AG04450 (cell line): ENCODE data around the gene TAF1D. TPM values are rescaled to one million over a fixed set of nuclear protein-coding genes. Genes with fewer than 3 reads are reported as not detected.
A peak's percentile ranks its signal among the peaks of the same experiment; 100 is the strongest.

ENCODE experiments used
- CTCF ChIA-PET: fragments of 300-600, 350-600 bp; formaldehyde crosslinking; extraction: SDS; loops from one replicate; lab custom pipeline; 2022; ENCODE audit warnings: antibody characterized with exemption, inconsistent platforms; lab: Charles Lee
- POLR2A ChIA-PET: fragments of 350-600 bp; formaldehyde crosslinking; extraction: SDS; loops from one replicate; lab custom pipeline; 2021; ENCODE audit warnings: antibody characterized with exemption, inconsistent platforms; lab: Yijun Ruan, JAX
- DNase-seq: peaks from one replicate; pipeline ENCODE4 v3.0.0-alpha.2; 2011; ENCODE audit warnings: low read depth, low spot score
- H3K27ac ChIP-seq: one replicate; pipeline ENCODE4 v1.5.1; 2012; ENCODE audit warnings: low read depth, low read length, control low read depth
- H3K27me3 ChIP-seq: one replicate; pipeline ENCODE4 v1.6.0; 2012; ENCODE audit warnings: low read length; ENCODE audit not compliant: control insufficient read depth, insufficient read depth
- H3K4me3 ChIP-seq: 2 replicates; pipeline ENCODE4 v1.5.1; 2011; ENCODE audit warnings: mild to moderate bottlenecking, low read depth, low read length, control low read depth
- H3K9me3 ChIP-seq: 2 replicates; pipeline ENCODE4 v1.5.1; 2012; ENCODE audit warnings: low read length; ENCODE audit not compliant: control insufficient read depth, insufficient read depth
- polyA plus RNA-seq: library from polyadenylated mRNA; depleted of rRNA; stranded (reverse); fragments of >200 nt; gene quantifications from 2 replicates; pipeline ENCODE4 v1.2.3, GENCODE V29; 2011
- TF ChIP-seq, protein P1 (sequence below): IDR thresholded peaks from 2 replicates; pipeline ENCODE4 v1.5.1; 2011; ENCODE audit warnings: low read depth, low read length, control low read depth, inconsistent platforms

Gene TAF1D
- polyA plus RNA-seq, 1 experiment: 151 TPM

DNA sequence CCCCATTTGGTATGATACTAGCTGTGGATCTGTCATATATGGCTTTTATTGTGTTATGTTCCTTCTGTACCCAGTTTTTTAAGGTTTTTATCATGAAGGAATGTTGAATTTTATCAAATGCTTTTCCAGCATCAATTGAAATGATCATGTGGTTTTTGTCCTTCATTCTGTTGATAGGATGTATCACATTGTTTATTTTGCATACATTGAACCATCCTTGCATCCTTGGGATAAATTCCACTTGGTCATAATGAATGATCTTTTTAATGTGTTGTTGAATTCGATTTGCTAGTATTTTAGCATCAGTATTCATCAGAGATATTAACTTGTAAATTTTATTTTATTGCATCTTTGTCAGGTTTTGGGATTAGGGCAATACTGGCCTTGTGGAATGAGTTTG, 31.1 kb downstream of the TAF1D start:
- POLR2A ChIA-PET: interaction anchor here (0.6 kb wide), 1 partner anchor 30 kb away, joined by 14 read pairs; no protein-coding TSS in a partner anchor
- DNase-seq: no peak
- Histone ChIP-seq H3K9me3 (no peaks in the 10 kb centered on the region), H3K4me3 (no peak overlapping the region), H3K27me3 (no peaks in the 10 kb centered on the region), H3K27ac (no peak overlapping the region)
- TF ChIP-seq, protein P1, sequence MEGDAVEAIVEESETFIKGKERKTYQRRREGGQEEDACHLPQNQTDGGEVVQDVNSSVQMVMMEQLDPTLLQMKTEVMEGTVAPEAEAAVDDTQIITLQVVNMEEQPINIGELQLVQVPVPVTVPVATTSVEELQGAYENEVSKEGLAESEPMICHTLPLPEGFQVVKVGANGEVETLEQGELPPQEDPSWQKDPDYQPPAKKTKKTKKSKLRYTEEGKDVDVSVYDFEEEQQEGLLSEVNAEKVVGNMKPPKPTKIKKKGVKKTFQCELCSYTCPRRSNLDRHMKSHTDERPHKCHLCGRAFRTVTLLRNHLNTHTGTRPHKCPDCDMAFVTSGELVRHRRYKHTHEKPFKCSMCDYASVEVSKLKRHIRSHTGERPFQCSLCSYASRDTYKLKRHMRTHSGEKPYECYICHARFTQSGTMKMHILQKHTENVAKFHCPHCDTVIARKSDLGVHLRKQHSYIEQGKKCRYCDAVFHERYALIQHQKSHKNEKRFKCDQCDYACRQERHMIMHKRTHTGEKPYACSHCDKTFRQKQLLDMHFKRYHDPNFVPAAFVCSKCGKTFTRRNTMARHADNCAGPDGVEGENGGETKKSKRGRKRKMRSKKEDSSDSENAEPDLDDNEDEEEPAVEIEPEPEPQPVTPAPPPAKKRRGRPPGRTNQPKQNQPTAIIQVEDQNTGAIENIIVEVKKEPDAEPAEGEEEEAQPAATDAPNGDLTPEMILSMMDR: no peak
- CTCF ChIA-PET: no interaction called here

DNA sequence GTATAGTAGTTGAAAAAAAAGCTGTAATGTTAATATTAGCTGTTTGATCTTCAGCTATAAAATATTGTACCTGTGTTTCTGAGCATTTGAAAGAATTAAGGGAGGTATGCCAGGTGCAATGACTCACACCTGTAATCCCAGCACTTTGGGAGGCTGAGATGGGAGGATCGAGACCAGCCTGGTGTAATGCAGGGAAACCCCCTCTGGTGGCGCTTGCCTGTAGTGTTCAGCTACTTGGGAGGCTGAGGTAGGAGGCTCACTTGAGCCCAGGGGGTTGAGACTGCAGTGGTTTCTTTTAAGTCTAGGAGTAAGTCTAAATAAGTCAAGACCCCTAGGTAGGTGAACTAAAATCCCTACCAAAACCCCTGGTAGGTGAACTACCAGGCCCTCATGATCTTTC, 37.1 kb downstream of the TAF1D start:
- ChIA-PET CTCF (interaction anchor here (0.6 kb wide), 1 partner anchor 1250 kb away, joined by 3 read pairs; no protein-coding TSS in a partner anchor), POLR2A (no interaction called here)
- no peak for DNase-seq
- H3K27ac ChIP-seq: no peak overlapping the region
- no peaks in the 10 kb centered on the region for H3K9me3 ChIP-seq
- H3K4me3 ChIP-seq: no peak overlapping the region
- H3K27me3 ChIP-seq: no peaks in the 10 kb centered on the region
- TF ChIP-seq, protein P1: 0 out of 2 replicates have a peak, but pooled peaks have one; percentile 4

DNA sequence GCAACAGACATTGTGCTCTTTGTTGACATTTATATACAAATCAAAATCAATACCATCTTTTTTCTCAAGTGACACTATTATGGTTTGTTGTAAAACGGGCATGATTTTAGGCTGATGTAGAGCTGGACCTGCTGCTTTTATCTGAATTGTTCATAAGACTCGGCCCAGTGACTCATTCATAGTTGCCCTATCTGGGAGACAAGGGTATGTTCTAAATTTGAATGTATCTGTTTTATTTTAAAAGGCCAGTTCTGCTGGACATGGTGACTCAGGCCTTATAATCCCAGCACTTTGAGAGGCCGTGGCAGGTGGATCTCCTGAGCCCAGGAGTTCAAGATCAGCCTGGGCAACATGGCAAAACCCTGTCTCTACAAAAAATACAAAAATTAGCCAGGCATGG, 40.5 kb downstream of the TAF1D start:
- Histone ChIP-seq H3K9me3 (no peaks in the 10 kb centered on the region), H3K4me3 (no peak overlapping the region), H3K27ac (no peak overlapping the region), H3K27me3 (no peaks in the 10 kb centered on the region)
- ChIA-PET CTCF (no interaction called here), POLR2A (no interaction called here)
- DNase-seq: no peak
- TF ChIP-seq, protein P1: no peak

DNA sequence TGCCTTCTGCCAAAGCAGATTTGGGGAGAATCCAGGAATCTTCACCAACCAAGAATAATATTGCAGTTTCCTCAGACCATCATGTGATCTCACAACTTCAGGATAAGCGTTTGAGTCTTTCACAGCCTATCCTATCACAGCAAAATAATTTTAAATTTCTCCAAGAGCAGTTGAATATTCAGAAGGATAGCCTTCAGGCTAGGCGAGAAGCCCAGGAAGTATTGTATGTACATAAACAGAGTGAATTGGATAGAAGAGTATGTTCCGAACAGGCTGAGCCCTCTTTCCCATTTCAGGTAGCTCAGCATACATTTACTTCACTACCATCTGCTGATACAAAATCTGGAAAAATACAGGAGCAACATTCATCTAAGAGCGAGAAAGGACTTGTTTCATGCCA, 43.7 kb downstream of the TAF1D start:
- Histone ChIP-seq H3K4me3 (no peak overlapping the region), H3K9me3 (no peaks in the 10 kb centered on the region), H3K27ac (no peak overlapping the region), H3K27me3 (no peaks in the 10 kb centered on the region)
- TF ChIP-seq, protein P1: no peak
- ChIA-PET CTCF (no interaction called here), POLR2A (no interaction called here)
- no peak for DNase-seq

DNA sequence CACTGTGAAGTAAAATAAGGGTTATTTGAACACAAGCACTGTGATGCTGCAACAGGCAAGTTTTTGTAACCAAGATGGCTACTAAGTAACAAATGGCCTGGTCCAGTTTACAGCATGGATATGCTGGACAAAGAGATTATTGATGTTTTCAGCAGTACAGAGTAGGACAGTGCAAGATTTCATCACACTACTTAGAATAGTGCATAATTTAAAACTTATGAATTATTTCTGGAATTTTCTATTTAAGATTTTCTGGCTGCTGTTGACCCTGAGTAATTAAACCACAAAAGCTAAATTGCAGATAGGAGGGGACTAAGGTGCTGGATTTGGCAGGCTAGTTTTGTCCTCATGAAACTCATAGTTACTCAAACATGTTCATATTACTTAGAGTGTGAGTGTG, 46.7 kb downstream of the TAF1D start:
- ChIA-PET POLR2A (no interaction called here), CTCF (no interaction called here)
- TF ChIP-seq, protein P1: no peak
- Histone ChIP-seq H3K27ac (no peak overlapping the region), H3K9me3 (no peaks in the 10 kb centered on the region), H3K27me3 (no peaks in the 10 kb centered on the region), H3K4me3 (no peak overlapping the region)
- DNase-seq: no peak
